ENCODE results near the gene DHX38. TPM values are rescaled to one million over a fixed set of nuclear protein-coding genes. Genes with fewer than 3 reads are reported as not detected.

DHX38 gene
- total and polyA plus RNA-seq, 8 donors = 11.1 to 153 (median 45.1) TPM

GRCh38 chr16:72124148-72124547 lies 30.5 kb downstream of the DHX38 start:
- peaks cover 0 to 20% (median 9%) of the 10 kb centered on the region in 4 donors for H3K4me1 ChIP-seq
- H3K9me3 ChIP-seq = no peaks in the 10 kb centered on the region
- H3K4me3 ChIP-seq = no peak overlapping the region
- TF ChIP-seq EP300 (IDR thresholded peaks at IDR 0.05) = no peak
- no peak for TF ChIP-seq POLR2AphosphoS5 (IDR thresholded peaks at IDR 0.05)
- no peak for TF ChIP-seq POLR2A (IDR thresholded peaks at IDR 0.05)
- TF ChIP-seq CTCF (IDR thresholded peaks at IDR 0.05) = no peak
- H3K36me3 ChIP-seq = no peaks in the 10 kb centered on the region
- 84 to 100% (median 96%) methylated on average over 3 of the region's 3 CpGs for WGBS, 5 donors
- intact Hi-C loops (cut with DNase I; ENCODE audit: low total_unique reads) = loop anchor here (10.0 kb wide), 1 partner anchor 341 kb away; no protein-coding TSS in a partner anchor
- H3K27me3 ChIP-seq = no peaks in the 10 kb centered on the region
- no peak for DNase-seq
- no peak overlapping the region for H3K27ac ChIP-seq

- H3K9me3 ChIP-seq = no peaks in the 10 kb centered on the region
- intact Hi-C loops (cut with DNase I; ENCODE audit: low total_unique reads) = loop anchor here (10.0 kb wide), 1 partner anchor 340 kb away; no protein-coding TSS in a partner anchor
- H3K4me3 ChIP-seq = no peak overlapping the region
- no peaks in the 10 kb centered on the region for H3K27me3 ChIP-seq
- H3K4me1 ChIP-seq = peaks cover 0 to 20% (median 9%) of the 10 kb centered on the region in 4 donors
- no peaks in the 10 kb centered on the region for H3K36me3 ChIP-seq
- 35 to 37% (median 36%) methylated on average over 13 of the region's 13 CpGs for WGBS, 5 donors
- TF ChIP-seq POLR2A (IDR thresholded peaks at IDR 0.05) = no peak
- no peak for TF ChIP-seq POLR2AphosphoS5 (IDR thresholded peaks at IDR 0.05)
- TF ChIP-seq EP300 (IDR thresholded peaks at IDR 0.05) = no peak
- TF ChIP-seq CTCF (IDR thresholded peaks at IDR 0.05) = peak in 5 of 7 experiments; percentile 42 to 67 (median 54)
- peak; percentile 68 to 92 for DNase-seq
- H3K27ac ChIP-seq = peak overlapping the region in 1 of 5 donors; percentile 15
Observed at GRCh38 chr16:72124761-72125634, 31.4 kb downstream of the DHX38 start.

- WGBS, 5 donors = 59 to 74% (median 60%) methylated on average over 9 of the region's 9 CpGs
- H3K36me3 ChIP-seq = no peaks in the 10 kb centered on the region
- H3K27ac ChIP-seq = peak overlapping the region in 1 of 5 donors; percentile 15
- H3K4me1 ChIP-seq = peaks cover 0 to 20% (median 9%) of the 10 kb centered on the region in 4 donors
- no peak overlapping the region for H3K4me3 ChIP-seq
- TF ChIP-seq POLR2A (IDR thresholded peaks at IDR 0.05) (no peak), EP300 (IDR thresholded peaks at IDR 0.05) (no peak), CTCF (IDR thresholded peaks at IDR 0.05) (no peak), POLR2AphosphoS5 (IDR thresholded peaks at IDR 0.05) (no peak)
- H3K27me3 ChIP-seq = no peaks in the 10 kb centered on the region
- intact Hi-C loops (cut with DNase I; ENCODE audit: low total_unique reads) = loop anchor here (10.0 kb wide), 1 partner anchor 339 kb away; no protein-coding TSS in a partner anchor
- DNase-seq = no peak
- H3K9me3 ChIP-seq = no peaks in the 10 kb centered on the region
Observed at GRCh38 chr16:72125635-72126428, 32.2 kb downstream of the DHX38 start.

- Histone ChIP-seq H3K4me1 (peaks cover 0 to 20% (median 9%) of the 10 kb centered on the region in 4 donors), H3K27ac (peak overlapping the region in 1 of 5 donors; percentile 15), H3K9me3 (no peaks in the 10 kb centered on the region), H3K4me3 (no peak overlapping the region), H3K36me3 (no peaks in the 10 kb centered on the region), H3K27me3 (no peaks in the 10 kb centered on the region)
- TF ChIP-seq POLR2AphosphoS5 (IDR thresholded peaks at IDR 0.05) (no peak), EP300 (IDR thresholded peaks at IDR 0.05) (no peak), CTCF (IDR thresholded peaks at IDR 0.05) (no peak), POLR2A (IDR thresholded peaks at IDR 0.05) (no peak)
- DNase-seq = no peak
- WGBS, 5 donors = 20 to 59% (median 32%) methylated on average over 2 of the region's 2 CpGs
- intact Hi-C loops (cut with DNase I; ENCODE audit: low total_unique reads) = loop anchor here (10.0 kb wide), 1 partner anchor 338 kb away; no protein-coding TSS in a partner anchor
Observed at GRCh38 chr16:72126429-72126765, 32.8 kb downstream of the DHX38 start.

Measured in stomach (tissue), 9 donors.